Measurements from ENCODE around the gene SMARCD3.

SMARCD3 gene

GRCh38 chr7:151283302-151283701 is 34.8 kb upstream of the SMARCD3 start:
- no peaks in the 10 kb centered on the region for H3K36me3 ChIP-seq (ENCODE audit: insufficient read depth, insufficient read length, low read length)
- H3K9ac ChIP-seq (ENCODE audit: insufficient read length, low read depth), result no peak overlapping the region
- H3K9me3 ChIP-seq (ENCODE audit: insufficient read depth, low read length), result peaks cover 3% of the 10 kb centered on the region; the same call in 1 of the 2 replicates
- TF ChIP-seq ZNF274 (IDR thresholded peaks at IDR 0.05; ENCODE audit: low read depth, low read length) (no peak), YY1 (IDR thresholded peaks at IDR 0.05; ENCODE audit: insufficient read depth, insufficient read length) (no peak), SUZ12 (IDR thresholded peaks at IDR 0.05; ENCODE audit: extremely low read depth, insufficient read depth, insufficient read length) (no peak)
- no peak overlapping the region for H3K4me3 ChIP-seq (ENCODE audit: insufficient read length, low read depth)
- H3K4me1 ChIP-seq (ENCODE audit: insufficient read depth, insufficient read length), result no peaks in the 10 kb centered on the region
- peaks cover 17% of the 10 kb centered on the region for H3K27me3 ChIP-seq (ENCODE audit: insufficient read depth, insufficient read length)
- no peak for DNase-seq (ENCODE audit: low read depth, low spot score)

GRCh38 chr7:151282111-151282510 is 33.6 kb upstream of the SMARCD3 start:
- H3K27me3 ChIP-seq (ENCODE audit: insufficient read depth, insufficient read length), result peaks cover 26% of the 10 kb centered on the region
- no peak overlapping the region for H3K4me3 ChIP-seq (ENCODE audit: insufficient read length, low read depth)
- H3K9me3 ChIP-seq (ENCODE audit: insufficient read depth, low read length), result peaks cover 3% of the 10 kb centered on the region; the same call in 1 of the 2 replicates

GRCh38 chr7:151281686-151282085 is 33.2 kb upstream of the SMARCD3 start:
- H3K9me3 ChIP-seq (ENCODE audit: insufficient read depth, low read length), result peaks cover 3% of the 10 kb centered on the region; the same call in 1 of the 2 replicates
- peaks cover 2% of the 10 kb centered on the region for H3K4me1 ChIP-seq (ENCODE audit: insufficient read depth, insufficient read length)
- H3K36me3 ChIP-seq (ENCODE audit: insufficient read depth, insufficient read length, low read length), result no peaks in the 10 kb centered on the region
- TF ChIP-seq SUZ12 (IDR thresholded peaks at IDR 0.05; ENCODE audit: extremely low read depth, insufficient read depth, insufficient read length), result no peak
- no peak for TF ChIP-seq ZNF274 (IDR thresholded peaks at IDR 0.05; ENCODE audit: low read depth, low read length)
- TF ChIP-seq YY1 (IDR thresholded peaks at IDR 0.05; ENCODE audit: insufficient read depth, insufficient read length), result no peak
- no peak for DNase-seq (ENCODE audit: low read depth, low spot score)
- H3K27me3 ChIP-seq (ENCODE audit: insufficient read depth, insufficient read length), result peaks cover 28% of the 10 kb centered on the region
- no peak overlapping the region for H3K9ac ChIP-seq (ENCODE audit: insufficient read length, low read depth)
- no peak overlapping the region for H3K4me3 ChIP-seq (ENCODE audit: insufficient read length, low read depth)

More at GRCh38 chr7:151282111-151282510, 33.6 kb upstream of the SMARCD3 start:
- peaks cover 2% of the 10 kb centered on the region for H3K4me1 ChIP-seq (ENCODE audit: insufficient read depth, insufficient read length)
- DNase-seq (ENCODE audit: low read depth, low spot score), result no peak
- TF ChIP-seq ZNF274 (IDR thresholded peaks at IDR 0.05; ENCODE audit: low read depth, low read length), result no peak
- TF ChIP-seq SUZ12 (IDR thresholded peaks at IDR 0.05; ENCODE audit: extremely low read depth, insufficient read depth, insufficient read length), result no peak
- no peak for TF ChIP-seq YY1 (IDR thresholded peaks at IDR 0.05; ENCODE audit: insufficient read depth, insufficient read length)
- H3K9ac ChIP-seq (ENCODE audit: insufficient read length, low read depth), result no peak overlapping the region
- no peaks in the 10 kb centered on the region for H3K36me3 ChIP-seq (ENCODE audit: insufficient read depth, insufficient read length, low read length)

GRCh38 chr7:151280388-151281019 is 32.0 kb upstream of the SMARCD3 start:
- Histone ChIP-seq H3K36me3 (ENCODE audit: insufficient read depth, insufficient read length, low read length) (no peaks in the 10 kb centered on the region), H3K4me3 (ENCODE audit: insufficient read length, low read depth) (no peak overlapping the region), H3K4me1 (ENCODE audit: insufficient read depth, insufficient read length) (peaks cover 3% of the 10 kb centered on the region), H3K9me3 (ENCODE audit: insufficient read depth, low read length) (peaks cover 3% of the 10 kb centered on the region; the same call in 1 of the 2 replicates), H3K27me3 (ENCODE audit: insufficient read depth, insufficient read length) (peaks cover 37% of the 10 kb centered on the region), H3K9ac (ENCODE audit: insufficient read length, low read depth) (no peak overlapping the region)
- no peak for DNase-seq (ENCODE audit: low read depth, low spot score)
- TF ChIP-seq YY1 (IDR thresholded peaks at IDR 0.05; ENCODE audit: insufficient read depth, insufficient read length) (no peak), ZNF274 (IDR thresholded peaks at IDR 0.05; ENCODE audit: low read depth, low read length) (no peak), SUZ12 (IDR thresholded peaks at IDR 0.05; ENCODE audit: extremely low read depth, insufficient read depth, insufficient read length) (no peak)

DNA sequence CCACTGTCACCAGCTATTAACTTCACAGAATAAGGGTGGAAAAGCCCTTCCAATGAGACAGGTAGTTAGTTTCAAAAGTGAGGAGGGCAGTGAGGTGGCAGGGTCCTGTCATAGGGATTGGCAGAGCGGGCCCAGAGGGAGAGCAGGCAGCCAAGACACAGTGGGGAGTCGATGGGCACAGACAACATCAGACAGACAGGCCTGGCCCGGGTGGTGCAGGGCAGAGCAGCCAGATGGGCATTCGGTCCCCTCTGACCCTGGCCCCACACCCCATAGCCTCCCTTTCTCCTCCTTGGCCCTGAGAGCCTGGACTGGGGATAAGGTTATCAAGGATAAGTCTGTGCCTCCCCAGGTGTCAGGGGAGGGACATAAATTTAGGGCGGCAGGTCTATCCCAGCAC is 31.4 kb upstream of the SMARCD3 start:
- Histone ChIP-seq H3K9me3 (ENCODE audit: insufficient read depth, low read length) (peaks cover 3% of the 10 kb centered on the region; the same call in 1 of the 2 replicates), H3K27me3 (ENCODE audit: insufficient read depth, insufficient read length) (peaks cover 37% of the 10 kb centered on the region), H3K4me1 (ENCODE audit: insufficient read depth, insufficient read length) (peaks cover 4% of the 10 kb centered on the region), H3K36me3 (ENCODE audit: insufficient read depth, insufficient read length, low read length) (no peaks in the 10 kb centered on the region), H3K9ac (ENCODE audit: insufficient read length, low read depth) (no peak overlapping the region), H3K4me3 (ENCODE audit: insufficient read length, low read depth) (no peak overlapping the region)
- TF ChIP-seq YY1 (IDR thresholded peaks at IDR 0.05; ENCODE audit: insufficient read depth, insufficient read length) (no peak), SUZ12 (IDR thresholded peaks at IDR 0.05; ENCODE audit: extremely low read depth, insufficient read depth, insufficient read length) (no peak), ZNF274 (IDR thresholded peaks at IDR 0.05; ENCODE audit: low read depth, low read length) (no peak)
- DNase-seq (ENCODE audit: low read depth, low spot score), result no peak

GRCh38 chr7:151278949-151279348 is 30.5 kb upstream of the SMARCD3 start:
- Histone ChIP-seq H3K9me3 (ENCODE audit: insufficient read depth, low read length) (peaks cover 3% of the 10 kb centered on the region; the same call in 1 of the 2 replicates), H3K36me3 (ENCODE audit: insufficient read depth, insufficient read length, low read length) (no peaks in the 10 kb centered on the region), H3K27me3 (ENCODE audit: insufficient read depth, insufficient read length) (peaks cover 37% of the 10 kb centered on the region), H3K9ac (ENCODE audit: insufficient read length, low read depth) (no peak overlapping the region), H3K4me1 (ENCODE audit: insufficient read depth, insufficient read length) (peaks cover 4% of the 10 kb centered on the region), H3K4me3 (ENCODE audit: insufficient read length, low read depth) (no peak overlapping the region)
- no peak for DNase-seq (ENCODE audit: low read depth, low spot score)
- no peak for TF ChIP-seq SUZ12 (IDR thresholded peaks at IDR 0.05; ENCODE audit: extremely low read depth, insufficient read depth, insufficient read length)
- TF ChIP-seq YY1 (IDR thresholded peaks at IDR 0.05; ENCODE audit: insufficient read depth, insufficient read length), result no peak
- no peak for TF ChIP-seq ZNF274 (IDR thresholded peaks at IDR 0.05; ENCODE audit: low read depth, low read length)

GRCh38 chr7:151277631-151278030 is 29.1 kb upstream of the SMARCD3 start:
- no peak overlapping the region for H3K9ac ChIP-seq (ENCODE audit: insufficient read length, low read depth)
- H3K9me3 ChIP-seq (ENCODE audit: insufficient read depth, low read length), result no peaks in the 10 kb centered on the region
- H3K4me3 ChIP-seq (ENCODE audit: insufficient read length, low read depth), result no peak overlapping the region
- no peak for DNase-seq (ENCODE audit: low read depth, low spot score)
- H3K36me3 ChIP-seq (ENCODE audit: insufficient read depth, insufficient read length, low read length), result no peaks in the 10 kb centered on the region
- peaks cover 37% of the 10 kb centered on the region for H3K27me3 ChIP-seq (ENCODE audit: insufficient read depth, insufficient read length)
- H3K4me1 ChIP-seq (ENCODE audit: insufficient read depth, insufficient read length), result peaks cover 8% of the 10 kb centered on the region
- TF ChIP-seq ZNF274 (IDR thresholded peaks at IDR 0.05; ENCODE audit: low read depth, low read length), result no peak
- no peak for TF ChIP-seq YY1 (IDR thresholded peaks at IDR 0.05; ENCODE audit: insufficient read depth, insufficient read length)
- no peak for TF ChIP-seq SUZ12 (IDR thresholded peaks at IDR 0.05; ENCODE audit: extremely low read depth, insufficient read depth, insufficient read length)
